ENCODE data around the gene NPR2.

The NPR2 gene

GRCh38 chr9:35791297-35791921, at the start of gene NPR2:
Gene NPR2 (plus strand): TSS chr9:35791591. CDS start chr9:35792409, 818 bp downstream.
- Mint-ChIP-seq H3K4me1 (peaks cover 12% of the 10 kb centered on the region), H3K27me3 (peaks cover 12% of the 10 kb centered on the region), H3K9me3 (no peaks in the 10 kb centered on the region), H3K27ac (peak within 1 kb of the TSS; percentile 54), H3K4me3 (peak within 1 kb of the TSS; percentile 63), H3K36me3 (peaks cover 20% of the 10 kb centered on the region)
- peak; percentile 42 for ATAC-seq

DNA sequence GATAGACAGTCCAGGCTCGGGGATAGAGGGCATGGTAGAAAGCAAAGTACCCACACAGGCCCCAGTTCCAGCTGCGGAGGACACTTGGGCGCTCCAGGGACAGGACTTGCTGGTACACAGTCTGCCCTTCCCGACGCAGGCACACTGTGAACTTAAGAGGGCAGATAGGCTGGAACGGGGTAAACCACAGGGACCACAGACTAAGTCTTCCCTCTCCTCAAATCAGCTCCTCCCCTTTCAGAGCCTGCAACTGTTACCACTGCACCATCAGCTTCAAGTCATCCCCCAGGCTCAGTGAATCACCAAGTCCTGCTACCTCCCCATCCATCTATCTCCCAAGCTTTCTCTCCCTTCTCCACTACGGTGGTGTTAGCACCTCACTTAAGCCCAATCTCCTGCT, 49.7 kb upstream of the NPR2 start:
- Mint-ChIP-seq H3K36me3 (peaks cover 66% of the 10 kb centered on the region), H3K27me3 (no peaks in the 10 kb centered on the region), H3K9me3 (no peaks in the 10 kb centered on the region), H3K4me1 (peaks cover 32% of the 10 kb centered on the region), H3K4me3 (no peak overlapping the region), H3K27ac (no peak overlapping the region)
- ATAC-seq = no peak

GRCh38 chr9:35743452-35743851, 47.9 kb upstream of the NPR2 start:
- H3K4me3 Mint-ChIP-seq = no peak overlapping the region
- H3K9me3 Mint-ChIP-seq = no peaks in the 10 kb centered on the region
- no peak for ATAC-seq
- no peaks in the 10 kb centered on the region for H3K27me3 Mint-ChIP-seq
- peaks cover 69% of the 10 kb centered on the region for H3K36me3 Mint-ChIP-seq
- H3K4me1 Mint-ChIP-seq = peaks cover 45% of the 10 kb centered on the region
- no peak overlapping the region for H3K27ac Mint-ChIP-seq

- Mint-ChIP-seq H3K4me1 (peaks cover 45% of the 10 kb centered on the region), H3K27me3 (no peaks in the 10 kb centered on the region), H3K27ac (no peak overlapping the region), H3K9me3 (no peaks in the 10 kb centered on the region), H3K36me3 (peaks cover 64% of the 10 kb centered on the region), H3K4me3 (no peak overlapping the region)
- no peak for ATAC-seq
These were observed 47.4 kb upstream of the NPR2 start for GRCh38 chr9:35743880-35744518.

- Mint-ChIP-seq H3K36me3 (peaks cover 51% of the 10 kb centered on the region), H3K9me3 (no peaks in the 10 kb centered on the region), H3K4me1 (peaks cover 54% of the 10 kb centered on the region), H3K4me3 (peak overlapping the region; percentile 73), H3K27me3 (no peaks in the 10 kb centered on the region), H3K27ac (peak overlapping the region; percentile 8)
- ATAC-seq = no peak
These were observed 45.8 kb upstream of the NPR2 start for GRCh38 chr9:35745569-35745968.

DNA sequence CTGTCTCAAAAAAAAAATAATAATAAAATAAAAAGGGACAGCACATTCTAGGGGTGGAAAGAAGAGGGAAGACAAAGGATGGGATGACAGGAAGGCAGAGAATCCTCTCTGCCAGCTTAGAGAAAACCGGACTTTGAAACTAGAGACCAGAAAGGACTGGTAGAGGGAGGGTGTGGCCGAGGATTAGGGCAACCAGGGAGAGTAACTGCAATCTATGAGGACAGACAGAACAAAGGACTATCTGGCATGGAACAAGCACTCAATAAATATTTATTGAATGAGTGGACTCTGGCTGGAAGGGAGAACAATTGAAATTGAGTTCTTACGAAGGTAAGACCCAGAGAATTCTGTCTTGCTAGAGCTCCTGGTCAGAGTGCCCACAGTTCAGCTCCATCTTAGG, 44.8 kb upstream of the NPR2 start:
- Mint-ChIP-seq H3K9me3 (no peaks in the 10 kb centered on the region), H3K36me3 (peaks cover 47% of the 10 kb centered on the region), H3K4me1 (peaks cover 51% of the 10 kb centered on the region), H3K27me3 (no peaks in the 10 kb centered on the region), H3K4me3 (peak overlapping the region; percentile 92), H3K27ac (no peak overlapping the region)
- no peak for ATAC-seq

- Mint-ChIP-seq H3K36me3 (peaks cover 48% of the 10 kb centered on the region), H3K9me3 (no peaks in the 10 kb centered on the region), H3K4me1 (peaks cover 41% of the 10 kb centered on the region), H3K4me3 (peak overlapping the region; percentile 92), H3K27ac (peak overlapping the region; percentile 93), H3K27me3 (no peaks in the 10 kb centered on the region)
- no peak for ATAC-seq
These were observed 43.0 kb upstream of the NPR2 start for GRCh38 chr9:35748242-35748857.

GRCh38 chr9:35748858-35749514, 42.4 kb upstream of the NPR2 start, which contains the start of the genes GBA2 and RGP1:
Gene GBA2 (minus strand): TSS chr9:35749228. CDS start chr9:35748704, 524 bp downstream.
Gene RGP1 (plus strand): TSS chr9:35749287. CDS start chr9:35749756, 469 bp downstream.
- no peaks in the 10 kb centered on the region for H3K27me3 Mint-ChIP-seq
- peak; percentile 93 for ATAC-seq
- no peaks in the 10 kb centered on the region for H3K9me3 Mint-ChIP-seq
- peaks cover 49% of the 10 kb centered on the region for H3K36me3 Mint-ChIP-seq
- peak within 1 kb of the TSS; percentile 93 for H3K27ac Mint-ChIP-seq
- H3K4me1 Mint-ChIP-seq = peaks cover 36% of the 10 kb centered on the region
- peak within 1 kb of the TSS; percentile 93 for H3K4me3 Mint-ChIP-seq

GRCh38 chr9:35749515-35750255, 41.7 kb upstream of the NPR2 start:
- Mint-ChIP-seq H3K4me3 (peak overlapping the region; percentile 93), H3K36me3 (peaks cover 52% of the 10 kb centered on the region), H3K4me1 (peaks cover 36% of the 10 kb centered on the region), H3K27me3 (no peaks in the 10 kb centered on the region), H3K9me3 (no peaks in the 10 kb centered on the region), H3K27ac (peak overlapping the region; percentile 93)
- peak; percentile 69 for ATAC-seq

DNA sequence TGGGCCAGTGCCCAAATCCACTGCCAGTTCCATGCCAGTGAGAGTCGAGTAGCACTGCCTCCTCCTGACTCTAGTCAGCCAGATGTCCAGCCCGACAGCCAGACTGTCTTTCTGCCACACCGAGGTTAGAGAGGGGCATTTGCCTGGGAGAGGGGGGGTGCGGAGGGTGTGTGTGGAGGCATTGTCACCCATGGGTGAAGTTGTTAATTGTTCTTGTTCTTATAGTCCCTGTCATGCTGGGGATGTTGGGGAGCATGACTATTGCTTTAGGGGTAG, 41.2 kb upstream of the NPR2 start:
- H3K4me3 Mint-ChIP-seq = peak overlapping the region; percentile 93
- H3K9me3 Mint-ChIP-seq = no peaks in the 10 kb centered on the region
- H3K27me3 Mint-ChIP-seq = no peaks in the 10 kb centered on the region
- no peak for ATAC-seq
- H3K4me1 Mint-ChIP-seq = peaks cover 36% of the 10 kb centered on the region
- H3K36me3 Mint-ChIP-seq = peaks cover 52% of the 10 kb centered on the region
- peak overlapping the region; percentile 93 for H3K27ac Mint-ChIP-seq

DNA sequence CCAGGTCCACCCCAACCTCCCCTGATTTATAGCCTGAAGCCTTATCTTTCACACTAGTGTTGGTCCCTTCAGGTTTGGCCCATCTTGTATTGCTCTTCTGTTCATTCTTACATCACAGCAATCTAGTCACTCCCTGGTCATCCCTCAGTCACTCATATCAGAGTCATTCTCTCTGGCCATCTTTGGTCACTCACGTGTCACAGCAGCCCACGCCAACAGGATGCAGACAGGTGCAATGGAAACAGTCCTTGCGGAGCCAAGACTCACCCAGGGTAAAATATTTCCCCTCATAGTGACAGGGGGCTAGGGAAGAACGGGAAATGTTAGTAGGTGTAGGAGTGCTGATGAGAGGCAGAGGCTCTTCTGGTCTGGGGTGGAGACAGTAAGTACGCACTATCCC, 37.9 kb upstream of the NPR2 start:
- H3K36me3 Mint-ChIP-seq = peaks cover 37% of the 10 kb centered on the region
- H3K27me3 Mint-ChIP-seq = no peaks in the 10 kb centered on the region
- peaks cover 37% of the 10 kb centered on the region for H3K4me1 Mint-ChIP-seq
- H3K4me3 Mint-ChIP-seq = no peak overlapping the region
- H3K9me3 Mint-ChIP-seq = no peaks in the 10 kb centered on the region
- no peak for ATAC-seq
- peak overlapping the region; percentile 8 for H3K27ac Mint-ChIP-seq

GRCh38 chr9:35754264-35754663, 37.1 kb upstream of the NPR2 start, which contains the start of gene MSMP:
Gene MSMP (minus strand): TSS chr9:35754276. CDS start chr9:35754129, 147 bp downstream.
- Mint-ChIP-seq H3K4me1 (peaks cover 43% of the 10 kb centered on the region), H3K4me3 (no peak within 1 kb of the TSS), H3K9me3 (no peaks in the 10 kb centered on the region), H3K36me3 (peaks cover 37% of the 10 kb centered on the region), H3K27ac (peak within 1 kb of the TSS; percentile 8), H3K27me3 (no peaks in the 10 kb centered on the region)
- no peak for ATAC-seq

GRCh38 chr9:35755071-35755470, 36.3 kb upstream of the NPR2 start:
- H3K9me3 Mint-ChIP-seq = no peaks in the 10 kb centered on the region
- H3K36me3 Mint-ChIP-seq = peaks cover 42% of the 10 kb centered on the region
- no peak for ATAC-seq
- H3K4me3 Mint-ChIP-seq = no peak overlapping the region
- H3K27me3 Mint-ChIP-seq = no peaks in the 10 kb centered on the region
- H3K27ac Mint-ChIP-seq = no peak overlapping the region
- H3K4me1 Mint-ChIP-seq = peaks cover 42% of the 10 kb centered on the region

- peak; percentile 87 for ATAC-seq
- Mint-ChIP-seq H3K4me3 (peak overlapping the region; percentile 96), H3K36me3 (peaks cover 36% of the 10 kb centered on the region), H3K4me1 (peaks cover 49% of the 10 kb centered on the region), H3K9me3 (no peaks in the 10 kb centered on the region), H3K27ac (peak overlapping the region; percentile 96), H3K27me3 (no peaks in the 10 kb centered on the region)
These were observed 34.8 kb upstream of the NPR2 start for GRCh38 chr9:35756275-35757225.

Measured in stimulated activated memory B cell treated with anti-CD40 and anti-IgM and Interleukin-4, amounts not matched to agents 10 μg/mL and 1 μg/mL and 100 μg/mL, for 72 hours (primary cell).